Esophagus squamous epithelium (tissue), 4 donors: ENCODE measurements around the gene LGI2.

ENCODE experiments used
- POLR2A ChIP-seq, 4 donors: fragments of 450-650 bp; IDR thresholded peaks; one replicate each; pipeline ENCODE4 v1.6.1; 2017; ENCODE audit warnings: antibody characterized with exemption in 4 of 4, mild to moderate bottlenecking in 4 of 4, moderate library complexity in 3 of 4
- TF ChIP-seq, protein P1 (sequence below), 6 experiments: fragments of 450-650 bp in 4 of 6; fragments of 200-600 bp in 2 of 6; sonication (generic) in 2 of 6; IDR thresholded peaks; one replicate each; pipeline ENCODE4 v1.5.1; 2016 to 2019; ENCODE audit warnings: antibody characterized with exemption in 6 of 6, mild to moderate bottlenecking in 4 of 6, moderate library complexity in 4 of 6

DNA sequence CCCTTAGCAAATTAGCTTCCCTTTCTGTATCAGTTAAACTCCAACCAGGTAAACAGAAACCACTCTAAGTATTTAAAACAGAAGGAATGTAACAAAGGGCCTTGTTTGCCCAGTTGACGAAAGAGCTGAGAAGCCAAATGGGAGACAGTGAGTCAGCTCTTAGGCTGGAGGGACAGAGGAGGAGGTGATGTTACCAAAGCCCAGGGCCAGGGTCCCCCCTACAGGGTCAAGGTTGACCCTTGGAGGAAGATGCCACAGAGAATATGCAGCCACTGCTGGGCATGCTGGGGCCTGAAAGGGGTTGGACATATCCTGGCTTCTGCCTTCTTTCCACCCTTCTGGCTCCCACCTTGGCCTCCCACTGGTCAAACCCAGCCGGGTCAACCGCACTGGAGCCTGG is 38.3 kb upstream of the LGI2 start:
- TF ChIP-seq, protein P1, sequence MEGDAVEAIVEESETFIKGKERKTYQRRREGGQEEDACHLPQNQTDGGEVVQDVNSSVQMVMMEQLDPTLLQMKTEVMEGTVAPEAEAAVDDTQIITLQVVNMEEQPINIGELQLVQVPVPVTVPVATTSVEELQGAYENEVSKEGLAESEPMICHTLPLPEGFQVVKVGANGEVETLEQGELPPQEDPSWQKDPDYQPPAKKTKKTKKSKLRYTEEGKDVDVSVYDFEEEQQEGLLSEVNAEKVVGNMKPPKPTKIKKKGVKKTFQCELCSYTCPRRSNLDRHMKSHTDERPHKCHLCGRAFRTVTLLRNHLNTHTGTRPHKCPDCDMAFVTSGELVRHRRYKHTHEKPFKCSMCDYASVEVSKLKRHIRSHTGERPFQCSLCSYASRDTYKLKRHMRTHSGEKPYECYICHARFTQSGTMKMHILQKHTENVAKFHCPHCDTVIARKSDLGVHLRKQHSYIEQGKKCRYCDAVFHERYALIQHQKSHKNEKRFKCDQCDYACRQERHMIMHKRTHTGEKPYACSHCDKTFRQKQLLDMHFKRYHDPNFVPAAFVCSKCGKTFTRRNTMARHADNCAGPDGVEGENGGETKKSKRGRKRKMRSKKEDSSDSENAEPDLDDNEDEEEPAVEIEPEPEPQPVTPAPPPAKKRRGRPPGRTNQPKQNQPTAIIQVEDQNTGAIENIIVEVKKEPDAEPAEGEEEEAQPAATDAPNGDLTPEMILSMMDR (IDR thresholded peaks at IDR 0.05), result no peak
- TF ChIP-seq POLR2A (IDR thresholded peaks at IDR 0.05), result no peak
